HEK293T (cell line): ENCODE data around the gene MMP14.
A peak's percentile ranks its signal among the peaks of the same experiment; 100 is the strongest.

ENCODE experiments used
- CTCF ChIA-PET: fragments of 350-600 bp; formaldehyde crosslinking; extraction: SDS; loops from one replicate; lab custom pipeline; 2021; ENCODE audit warnings: antibody characterized with exemption, inconsistent platforms; lab: Yijun Ruan, JAX
- POLR2A ChIA-PET: fragments of 350-600 bp; formaldehyde crosslinking; extraction: SDS; loops from one replicate; lab custom pipeline; 2020; ENCODE audit warnings: antibody characterized with exemption, inconsistent platforms; lab: Yijun Ruan, JAX
- DNase-seq: peaks from one replicate; pipeline ENCODE4 v3.0.0; 2012; ENCODE audit warnings: mixed read lengths; ENCODE audit errors: extremely low spot score
- ARNT ChIP-seq: fragments of 450-650 bp; IDR thresholded peaks from 2 replicates; pipeline ENCODE4 v1.6.1; 2017; ENCODE audit warnings: mild to moderate bottlenecking
- BHLHE40 ChIP-seq: fragments of 450-650 bp; IDR thresholded peaks from 2 replicates; pipeline ENCODE4 v1.6.1; 2016; ENCODE audit warnings: mild to moderate bottlenecking, moderate library complexity, borderline replicate concordance
- CTBP1 ChIP-seq: fragments of 450-650 bp; IDR thresholded peaks from 2 replicates; pipeline ENCODE4 v1.6.1; 2016; ENCODE audit warnings: borderline replicate concordance
- ELF4 ChIP-seq: fragments of 450-650 bp; IDR thresholded peaks from 2 replicates; pipeline ENCODE4 v1.6.1; 2017; ENCODE audit warnings: antibody characterized with exemption
- FOXA1 ChIP-seq: fragments of 450-650 bp; IDR thresholded peaks from 2 replicates; pipeline ENCODE4 v1.6.1; 2016; ENCODE audit warnings: mild to moderate bottlenecking
- FOXK2 ChIP-seq: fragments of 450-650 bp; IDR thresholded peaks from 2 replicates; pipeline ENCODE4 v1.6.1; 2016; ENCODE audit warnings: mild to moderate bottlenecking
- FOXM1 ChIP-seq: fragments of 450-650 bp; IDR thresholded peaks from 2 replicates; pipeline ENCODE4 v1.6.1; 2017; ENCODE audit warnings: mild to moderate bottlenecking, borderline replicate concordance
- HDGF ChIP-seq: fragments of 450-650 bp; IDR thresholded peaks from 2 replicates; pipeline ENCODE4 v1.6.1; 2017; ENCODE audit warnings: antibody characterized with exemption, borderline replicate concordance
- L3MBTL2 ChIP-seq: fragments of 450-650 bp; conservative IDR thresholded peaks from 2 replicates; pipeline ENCODE4 v1.6.1; 2016; ENCODE audit warnings: mild to moderate bottlenecking
- LEF1 ChIP-seq: fragments of 450-650 bp; IDR thresholded peaks from 2 replicates; pipeline ENCODE4 v1.6.1; 2017; ENCODE audit warnings: mild to moderate bottlenecking, borderline replicate concordance
- NFRKB ChIP-seq: fragments of 450-650 bp; IDR thresholded peaks from 2 replicates; pipeline ENCODE4 v1.6.1; 2016; ENCODE audit warnings: mild to moderate bottlenecking, moderate library complexity
- PKNOX1 ChIP-seq: fragments of 450-650 bp; IDR thresholded peaks from 2 replicates; pipeline ENCODE4 v1.6.1; 2016
- SP1 ChIP-seq: fragments of 450-650 bp; IDR thresholded peaks from 2 replicates; pipeline ENCODE4 v1.6.1; 2017
- SUZ12 ChIP-seq: fragments of 450-650 bp; IDR thresholded peaks from 2 replicates; pipeline ENCODE4 v1.6.1; 2016; ENCODE audit warnings: mild to moderate bottlenecking
- TARDBP ChIP-seq: fragments of 450-650 bp; IDR thresholded peaks from 2 replicates; pipeline ENCODE4 v1.6.1; 2016
- ZNF384 ChIP-seq: fragments of 450-650 bp; IDR thresholded peaks from 2 replicates; pipeline ENCODE4 v1.6.1; 2016

Gene MMP14

GRCh38 chr14:22841311-22841710 lies 4.9 kb downstream of the MMP14 start:
- DNase-seq: no peak
- no peak for TF ChIP-seq L3MBTL2
- no peak for TF ChIP-seq SUZ12
- no peak for TF ChIP-seq TARDBP
- no peak for TF ChIP-seq ELF4
- TF ChIP-seq FOXK2: no peak
- TF ChIP-seq LEF1: no peak
- TF ChIP-seq SP1: no peak
- POLR2A ChIA-PET: interaction anchor here (0.6 to 0.9 kb wide), 2 partner anchors 18 to 115 kb away, joined by 3 read pairs; partner anchors contain the start of gene HAUS4
- CTCF ChIA-PET: interaction anchor here (1.0 to 1.4 kb wide), 3 partner anchors 11 to 18 kb away, joined by 3 to 4 read pairs (median 3); no protein-coding TSS in a partner anchor

GRCh38 chr14:22841769-22842168 lies 5.4 kb downstream of the MMP14 start:
- POLR2A ChIA-PET: no interaction called here
- no peak for TF ChIP-seq L3MBTL2
- TF ChIP-seq CTBP1: no peak
- TF ChIP-seq HDGF: no peak
- no peak for TF ChIP-seq FOXM1
- TF ChIP-seq NFRKB: no peak
- TF ChIP-seq FOXK2: no peak
- no peak for TF ChIP-seq ELF4
- TF ChIP-seq ZNF384: no peak
- TF ChIP-seq SP1: no peak
- DNase-seq: no peak
- CTCF ChIA-PET: interaction anchor here (1.4 kb wide), 1 partner anchor 19 kb away, joined by 3 read pairs; no protein-coding TSS in a partner anchor

DNA sequence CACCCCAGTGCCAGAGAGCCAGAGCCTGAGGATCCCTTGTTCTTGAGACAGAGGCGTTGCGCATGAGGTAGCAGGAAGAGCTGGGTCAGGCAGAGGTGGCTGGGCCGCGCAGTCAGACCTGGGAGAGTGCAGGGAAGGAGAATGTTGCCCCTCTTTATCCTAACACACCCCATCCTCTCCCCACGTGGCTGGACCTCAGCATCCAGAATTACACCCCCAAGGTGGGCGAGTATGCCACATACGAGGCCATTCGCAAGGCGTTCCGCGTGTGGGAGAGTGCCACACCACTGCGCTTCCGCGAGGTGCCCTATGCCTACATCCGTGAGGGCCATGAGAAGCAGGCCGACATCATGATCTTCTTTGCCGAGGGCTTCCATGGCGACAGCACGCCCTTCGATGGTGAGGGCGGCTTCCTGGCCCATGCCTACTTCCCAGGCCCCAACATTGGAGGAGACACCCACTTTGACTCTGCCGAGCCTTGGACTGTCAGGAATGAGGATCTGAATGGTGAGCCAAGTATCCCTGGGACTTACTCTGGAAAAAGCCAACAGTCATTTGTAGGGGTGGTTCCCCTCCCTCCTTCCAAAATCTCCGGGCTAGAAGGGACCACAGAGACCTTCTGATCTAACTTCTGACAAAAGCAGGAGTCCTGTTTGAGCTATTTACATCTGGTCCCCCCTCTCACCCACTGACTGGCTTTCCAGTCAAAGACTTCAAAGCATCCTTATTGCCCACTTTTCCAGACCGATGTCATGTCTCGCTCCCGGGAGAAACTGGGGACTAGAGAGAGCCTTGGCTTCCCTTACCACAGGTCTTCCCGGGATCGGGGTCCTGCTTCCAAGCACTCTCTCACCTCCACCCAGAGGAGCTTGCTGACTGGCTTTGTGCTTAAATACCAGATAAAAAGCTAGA lies 6.1 kb downstream of the MMP14 start:
- ChIA-PET CTCF (interaction anchor here (0.6 kb wide), 1 partner anchor 13 kb away, joined by 3 read pairs; no protein-coding TSS in a partner anchor), POLR2A (interaction anchor here (1.8 kb wide), 1 partner anchor 12 kb away, joined by 4 read pairs; no protein-coding TSS in a partner anchor)

GRCh38 chr14:22843123-22843925 lies 6.9 kb downstream of the MMP14 start:
- TF ChIP-seq NFRKB (no peak), ZNF384 (no peak), CTBP1 (no peak), SUZ12 (no peak), ARNT (no peak), HDGF (no peak)
- DNase-seq: no peak
- ChIA-PET CTCF (no interaction called here), POLR2A (interaction anchor here (1.8 kb wide), 1 partner anchor 13 kb away, joined by 4 read pairs; no protein-coding TSS in a partner anchor)

More for the DNA sequence above, 6.1 kb downstream of the MMP14 start:
- no peak for TF ChIP-seq NFRKB
- no peak for TF ChIP-seq PKNOX1
- TF ChIP-seq HDGF: no peak
- no peak for TF ChIP-seq FOXA1
- no peak for TF ChIP-seq TARDBP
- no peak for TF ChIP-seq L3MBTL2
- no peak for TF ChIP-seq LEF1
- TF ChIP-seq CTBP1: no peak
- TF ChIP-seq BHLHE40: no peak
- no peak for TF ChIP-seq ZNF384
- no peak for TF ChIP-seq FOXM1
- TF ChIP-seq FOXK2: no peak
- no peak for TF ChIP-seq SP1
- no peak for TF ChIP-seq SUZ12
- no peak for TF ChIP-seq ELF4
- no peak for TF ChIP-seq ARNT
- DNase-seq: no peak

DNA sequence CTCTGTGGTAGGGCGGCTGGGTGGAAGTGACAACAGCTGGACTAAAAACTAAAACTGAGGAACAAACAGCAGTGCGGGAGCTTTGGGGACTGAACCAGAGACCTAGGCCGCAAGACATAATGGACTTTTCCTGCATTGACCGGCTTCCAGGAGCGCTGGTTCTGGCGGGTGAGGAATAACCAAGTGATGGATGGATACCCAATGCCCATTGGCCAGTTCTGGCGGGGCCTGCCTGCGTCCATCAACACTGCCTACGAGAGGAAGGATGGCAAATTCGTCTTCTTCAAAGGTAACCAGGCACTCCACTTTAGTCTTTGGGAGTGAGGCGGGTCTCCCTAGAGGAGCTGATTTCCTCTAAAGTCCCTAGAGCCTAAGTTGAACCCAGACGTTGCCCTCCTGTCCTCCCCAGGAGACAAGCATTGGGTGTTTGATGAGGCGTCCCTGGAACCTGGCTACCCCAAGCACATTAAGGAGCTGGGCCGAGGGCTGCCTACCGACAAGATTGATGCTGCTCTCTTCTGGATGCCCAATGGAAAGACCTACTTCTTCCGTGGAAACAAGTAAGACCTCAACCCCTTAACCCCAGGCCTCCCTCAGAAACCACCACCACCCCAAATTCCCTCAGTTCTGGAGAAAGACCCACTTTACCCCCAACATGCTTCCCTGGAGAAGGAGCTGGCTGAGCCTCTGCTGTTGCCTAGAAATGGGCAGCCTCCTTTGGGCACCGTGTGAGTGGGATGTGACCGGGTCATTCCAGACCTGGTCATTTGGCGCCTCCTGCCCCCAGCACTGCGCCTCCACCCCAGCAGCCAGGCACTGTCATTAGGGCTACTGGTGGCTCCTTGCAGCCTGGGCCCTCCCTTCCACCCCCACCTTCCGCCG lies 8.1 kb downstream of the MMP14 start:
- ChIA-PET CTCF (no interaction called here), POLR2A (interaction anchor here (0.9 kb wide), 1 partner anchor 22 kb away, joined by 3 read pairs; no protein-coding TSS in a partner anchor)
- no peak for TF ChIP-seq FOXA1
- TF ChIP-seq LEF1: no peak
- TF ChIP-seq PKNOX1: no peak
- no peak for TF ChIP-seq BHLHE40
- TF ChIP-seq ZNF384: no peak
- no peak for TF ChIP-seq HDGF
- no peak for DNase-seq

- TF ChIP-seq FOXM1 (no peak), NFRKB (no peak), FOXA1 (no peak), FOXK2 (no peak), HDGF (no peak), TARDBP (no peak), ARNT (no peak), L3MBTL2 (no peak), ELF4 (no peak), SP1 (no peak), CTBP1 (no peak), SUZ12 (no peak), BHLHE40 (no peak), LEF1 (no peak), ZNF384 (no peak), PKNOX1 (no peak)
- DNase-seq: peak; percentile 2
- ChIA-PET CTCF (no interaction called here), POLR2A (interaction anchor here (0.9 kb wide), 1 partner anchor 22 kb away, joined by 3 read pairs; no protein-coding TSS in a partner anchor)
Measured at GRCh38 chr14:22845103-22845394, 8.7 kb downstream of the MMP14 start.
